ENCODE data around the gene DMXL1.

The DMXL1 gene, protein sequence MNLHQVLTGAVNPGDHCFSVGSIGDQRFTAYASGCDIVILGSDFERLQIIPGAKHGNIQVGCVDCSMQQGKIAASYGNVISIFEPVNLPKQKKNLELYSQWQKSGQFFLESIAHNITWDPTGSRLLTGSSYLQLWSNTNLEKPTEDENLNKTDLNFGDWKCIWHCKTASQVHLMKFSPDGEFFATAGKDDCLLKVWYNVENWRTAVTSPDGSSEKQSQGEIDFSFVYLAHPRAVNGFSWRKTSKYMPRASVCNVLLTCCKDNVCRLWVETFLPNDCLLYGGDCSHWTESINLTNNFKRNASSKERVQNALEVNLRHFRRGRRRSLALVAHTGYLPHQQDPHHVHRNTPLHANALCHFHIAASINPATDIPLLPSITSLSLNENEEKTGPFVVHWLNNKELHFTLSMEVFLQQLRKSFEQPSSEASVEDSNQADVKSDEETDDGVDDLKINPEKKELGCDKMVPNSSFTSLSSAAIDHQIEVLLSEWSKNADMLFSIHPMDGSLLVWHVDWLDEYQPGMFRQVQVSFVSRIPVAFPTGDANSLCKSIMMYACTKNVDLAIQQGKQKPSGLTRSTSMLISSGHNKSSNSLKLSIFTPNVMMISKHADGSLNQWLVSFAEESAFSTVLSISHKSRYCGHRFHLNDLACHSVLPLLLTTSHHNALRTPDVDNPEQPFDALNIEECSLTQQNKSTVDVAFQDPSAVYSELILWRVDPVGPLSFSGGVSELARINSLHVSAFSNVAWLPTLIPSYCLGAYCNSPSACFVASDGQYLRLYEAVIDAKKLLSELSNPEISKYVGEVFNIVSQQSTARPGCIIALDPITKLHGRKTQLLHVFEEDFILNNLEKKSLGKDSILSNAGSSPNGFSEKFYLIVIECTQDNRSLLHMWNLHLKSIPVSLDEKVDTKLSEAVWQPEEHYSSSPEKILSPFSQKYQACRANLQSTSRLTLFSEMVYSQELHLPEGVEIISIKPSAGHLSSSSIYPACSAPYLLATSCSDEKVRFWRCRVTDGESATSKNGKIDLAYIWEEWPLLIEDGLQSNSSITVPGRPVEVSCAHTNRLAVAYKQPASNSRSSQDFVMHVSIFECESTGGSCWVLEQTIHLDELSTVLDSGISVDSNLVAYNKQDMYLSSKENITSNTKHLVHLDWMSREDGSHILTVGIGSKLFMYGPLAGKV (N-terminal part only)

GRCh38 chr5:119070828-119071560 is at the start of gene DMXL1:
Gene DMXL1, plus strand, starts transcription at chr5:119071087. Its CDS starts 483 bp downstream, at chr5:119071570.
- peak; percentile 99 for DNase-seq (ENCODE audit: low spot score)

- no peak for DNase-seq (ENCODE audit: low spot score)
Observed at GRCh38 chr5:119021149-119021732, 49.6 kb upstream of the DMXL1 start.

- peak; percentile 74 for DNase-seq (ENCODE audit: low spot score)
Observed at GRCh38 chr5:119022017-119022745, 48.7 kb upstream of the DMXL1 start.

GRCh38 chr5:119022773-119023172 is 48.1 kb upstream of the DMXL1 start:
- no peak for DNase-seq (ENCODE audit: low spot score)

DNA sequence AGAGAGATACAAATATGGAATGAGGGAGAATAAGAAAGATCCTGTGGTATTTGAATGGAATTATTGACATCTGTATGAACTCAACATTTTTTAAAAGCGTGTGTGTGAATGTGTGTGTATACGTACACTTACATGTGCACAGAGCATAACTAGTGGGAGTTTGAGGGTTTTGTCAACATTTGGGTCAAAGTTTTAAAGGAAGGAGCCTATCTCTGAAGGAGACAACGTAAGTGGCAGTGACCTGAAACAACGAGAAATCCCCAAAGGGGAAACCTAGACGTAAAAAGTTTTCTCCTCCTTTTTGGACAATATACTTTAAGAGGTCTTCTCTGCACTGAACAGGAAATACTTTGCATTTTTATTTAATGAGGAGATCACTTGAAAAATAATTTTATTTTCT is 42.3 kb upstream of the DMXL1 start:
- no peak for DNase-seq (ENCODE audit: low spot score)

DNA sequence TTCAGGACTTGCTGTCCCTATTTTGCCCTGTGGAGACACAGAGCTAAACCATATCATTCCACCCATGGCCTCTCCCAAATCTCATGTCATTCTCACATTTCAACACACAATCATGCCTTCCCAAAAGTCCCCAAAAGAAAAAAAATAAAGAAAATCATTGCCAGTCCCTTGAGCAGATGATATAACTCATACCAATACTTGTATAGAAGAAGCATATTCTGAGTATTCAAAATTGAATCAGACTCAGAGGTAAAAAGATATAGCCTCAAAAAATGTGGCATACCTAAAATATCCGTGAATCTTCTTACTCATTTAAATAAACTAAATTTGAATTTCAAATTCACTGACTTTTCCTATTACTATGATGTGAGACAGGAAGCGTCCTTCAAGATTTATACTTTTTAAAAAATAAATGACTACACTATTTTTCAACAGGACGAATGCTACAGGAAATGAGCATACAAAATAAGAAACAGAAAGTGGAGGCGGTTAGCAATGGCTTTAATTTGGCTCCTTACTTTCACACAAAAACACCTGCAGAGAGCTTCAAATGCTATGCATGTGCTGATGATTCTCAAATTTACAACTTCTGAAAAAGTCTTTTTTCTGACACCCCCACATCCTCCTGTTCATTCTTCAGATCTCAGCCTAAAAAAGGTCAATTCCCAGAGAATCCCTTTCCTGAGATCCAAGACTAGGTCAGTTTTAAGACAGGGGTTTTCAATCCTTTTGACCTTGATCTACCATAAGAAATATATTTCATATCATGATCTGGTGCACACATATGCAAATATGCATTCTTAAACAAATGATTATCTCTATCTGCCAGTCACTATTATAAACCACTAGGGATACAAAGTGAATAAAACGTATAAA is 39.6 kb upstream of the DMXL1 start:
- peak; percentile 85 for DNase-seq (ENCODE audit: low spot score)

DNA sequence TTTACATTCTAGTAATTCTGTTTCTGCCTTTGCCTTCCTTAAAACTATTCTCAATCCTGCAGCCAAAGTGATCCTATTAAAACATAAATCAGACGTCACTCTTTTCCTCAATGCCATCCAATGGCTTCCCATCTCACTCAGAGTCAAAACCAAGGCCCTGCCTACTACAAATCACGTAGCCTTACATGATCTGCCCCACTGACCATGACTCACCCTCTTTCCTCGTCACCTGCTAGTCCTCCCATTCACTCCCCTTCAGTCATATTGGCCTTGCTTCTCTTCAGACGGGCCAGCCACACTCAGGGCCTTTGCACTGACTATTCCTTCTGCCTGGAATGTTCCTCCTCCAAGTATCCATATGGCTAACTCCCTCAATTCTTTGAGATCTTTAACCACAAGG is 39.0 kb upstream of the DMXL1 start:
- DNase-seq (ENCODE audit: low spot score): peak; percentile 90

DNA sequence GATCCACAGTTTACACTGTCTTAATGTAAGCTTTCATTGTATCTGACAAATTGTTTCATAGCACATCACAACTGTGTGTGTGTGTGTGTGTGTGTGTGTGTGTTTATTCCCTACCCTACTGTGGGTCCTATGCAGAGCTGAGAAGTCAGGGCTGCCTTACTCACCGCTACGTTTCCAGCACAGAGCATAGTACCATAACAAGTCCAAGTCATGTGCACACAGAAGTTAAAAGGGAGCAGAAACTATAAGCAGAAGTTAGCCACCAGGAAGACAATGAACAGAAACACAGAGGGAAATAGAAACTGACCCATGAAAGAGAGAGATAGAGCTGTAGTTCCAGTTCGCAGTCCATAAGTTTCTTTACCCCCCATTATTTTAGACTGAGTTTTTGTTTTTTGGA is 38.2 kb upstream of the DMXL1 start:
- peak; percentile 54 for DNase-seq (ENCODE audit: low spot score)

DNA sequence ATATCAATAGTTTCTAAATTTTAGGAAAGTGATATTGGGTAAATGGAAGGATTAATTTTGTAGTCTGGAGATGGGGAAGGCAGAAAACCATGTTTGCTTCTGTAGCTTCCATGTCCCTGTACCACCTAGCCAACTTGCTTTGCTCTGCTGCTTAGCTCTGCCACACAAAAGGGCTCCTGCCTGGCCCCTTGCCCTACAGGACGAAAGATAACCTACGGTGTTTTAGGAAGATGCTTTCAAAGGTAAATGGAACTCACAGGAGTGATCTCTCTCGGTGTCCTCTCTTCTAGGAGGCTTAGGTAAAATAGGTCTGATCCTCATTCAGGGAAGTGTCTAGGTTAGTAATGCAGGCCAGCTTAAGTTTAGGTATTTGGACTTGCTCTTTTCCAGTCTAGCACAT is 37.8 kb upstream of the DMXL1 start:
- no peak for DNase-seq (ENCODE audit: low spot score)

- no peak for DNase-seq (ENCODE audit: low spot score)
Observed at GRCh38 chr5:119036101-119036762, 34.7 kb upstream of the DMXL1 start.

GRCh38 chr5:119037496-119038215 is 33.2 kb upstream of the DMXL1 start:
- no peak for DNase-seq (ENCODE audit: low spot score)

- DNase-seq (ENCODE audit: low spot score): no peak
Observed at GRCh38 chr5:119048246-119048645, 22.6 kb upstream of the DMXL1 start.

DNA sequence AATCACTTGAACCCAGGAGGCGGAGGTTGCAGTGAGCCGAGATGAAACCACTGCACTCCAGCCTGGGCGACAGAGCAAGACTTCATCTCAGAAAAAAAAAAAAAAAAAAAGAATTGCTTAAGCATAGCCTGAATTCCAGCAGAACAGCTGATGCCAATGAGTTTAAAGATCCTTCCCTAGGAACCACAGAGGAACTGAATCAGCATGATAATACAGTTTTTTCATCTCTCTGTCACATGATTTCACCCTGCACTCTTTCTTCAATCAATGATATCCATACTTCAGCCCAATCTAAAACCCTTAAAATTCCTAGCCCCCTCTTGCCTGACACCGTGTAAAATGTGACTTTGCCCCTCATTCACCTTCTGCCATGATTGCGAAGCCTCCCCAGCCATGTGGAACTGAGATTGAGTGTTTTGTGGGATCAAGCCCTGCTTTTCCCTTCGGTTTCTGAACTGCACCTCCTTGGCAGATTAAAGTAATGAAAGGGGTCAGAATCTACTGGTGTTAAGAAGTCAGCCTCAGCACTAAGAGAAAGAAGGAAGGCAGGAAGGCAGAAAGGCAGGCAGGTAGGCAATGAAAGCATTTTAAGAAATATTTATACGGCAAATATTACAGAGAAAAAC is 20.9 kb upstream of the DMXL1 start:
- no peak for DNase-seq (ENCODE audit: low spot score)

- DNase-seq (ENCODE audit: low spot score): no peak
Observed at GRCh38 chr5:119054101-119054500, 16.8 kb upstream of the DMXL1 start.

- no peak for DNase-seq (ENCODE audit: low spot score)
Observed at GRCh38 chr5:119055294-119055693, 15.6 kb upstream of the DMXL1 start.

DNA sequence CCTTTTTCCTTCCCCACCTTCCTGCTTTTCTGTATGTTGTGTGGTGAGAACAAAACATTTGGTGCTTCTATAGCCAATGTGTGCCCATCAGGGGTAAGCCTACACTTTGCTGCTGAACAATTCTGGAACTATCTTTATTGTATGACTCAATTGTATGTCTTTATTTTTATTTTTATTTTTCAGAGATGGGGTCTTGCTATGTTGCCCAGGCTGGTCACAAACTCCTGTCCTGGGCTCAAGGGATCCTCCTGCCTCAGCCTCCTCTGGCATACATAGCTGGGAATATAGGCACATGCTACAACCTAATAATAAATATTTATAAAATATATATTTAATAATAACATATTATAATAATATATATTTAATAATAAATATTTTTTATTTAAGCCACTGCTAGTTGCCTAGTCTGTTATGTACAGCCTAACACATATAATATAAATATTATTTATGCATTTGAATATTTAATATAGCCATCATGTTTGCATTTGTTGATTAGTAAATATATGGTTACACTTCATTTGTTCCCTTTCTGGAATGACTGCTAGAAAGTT is 11.8 kb upstream of the DMXL1 start:
- no peak for DNase-seq (ENCODE audit: low spot score)

DNA sequence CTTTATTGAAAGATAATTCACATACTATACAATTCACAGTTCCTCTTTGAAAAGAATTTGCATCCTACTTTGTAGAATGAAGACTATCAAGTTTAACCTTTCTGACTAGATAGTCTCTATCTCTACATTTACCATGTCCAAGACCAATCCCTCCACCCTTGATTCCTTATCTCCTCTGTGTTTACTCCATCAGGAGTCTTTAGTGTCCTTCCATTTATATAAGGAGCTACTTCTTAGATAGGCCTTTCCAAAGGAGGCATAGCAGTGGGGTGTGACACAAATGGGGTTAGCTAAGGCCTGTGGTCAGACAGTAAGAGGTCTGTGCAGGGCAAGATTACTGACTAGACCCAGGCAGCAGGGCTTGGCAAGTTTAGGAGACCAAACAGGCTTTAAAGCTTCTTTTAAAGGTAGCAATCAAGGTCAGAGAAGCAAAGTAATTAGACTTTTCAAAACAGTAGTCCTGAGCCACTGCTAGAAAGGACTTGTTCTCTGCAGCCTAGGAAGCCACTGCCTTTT is 11.1 kb upstream of the DMXL1 start:
- no peak for DNase-seq (ENCODE audit: low spot score)

Measured in NAMALWA (cell line).